ENCODE data around the gene CWC15.

DNA sequence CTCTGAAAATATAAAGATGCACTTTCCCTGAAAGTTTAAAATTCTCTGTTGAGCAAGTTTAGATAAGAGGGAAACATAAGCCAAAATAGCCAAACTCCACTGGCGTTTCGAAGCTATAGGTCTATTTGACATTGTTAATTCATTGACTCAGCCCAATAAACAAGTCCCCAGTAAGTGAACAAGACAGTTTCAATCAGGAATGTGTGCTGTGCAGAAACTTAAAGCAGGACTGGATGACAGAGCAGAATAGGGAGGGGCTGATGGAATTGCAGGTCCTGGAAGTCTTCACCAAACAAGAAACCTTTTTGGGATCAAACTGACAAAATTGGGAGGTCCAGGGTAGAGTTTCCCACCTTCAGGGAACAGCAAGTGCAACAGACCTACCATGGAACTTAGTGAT is 42.8 kb upstream of the CWC15 start:
- TF ChIP-seq CTCF (IDR thresholded peaks at IDR 0.05) (no peak), POLR2AphosphoS5 (IDR thresholded peaks at IDR 0.05) (no peak)
